Parathyroid adenoma (tissue), 2 donors: ENCODE measurements around the gene CCDC43.

Experiments used
- H2AFZ ChIP-seq: fragments of 300-600 bp; sonication (generic); one replicate; pipeline ENCODE4 v1.7.0; 2017; ENCODE audit warnings: antibody characterized with exemption, mild to moderate bottlenecking
- H3K27ac ChIP-seq: fragments of 300-600 bp; sonication (generic); one replicate; pipeline ENCODE4 v1.7.0; 2017
- H3K27me3 ChIP-seq: fragments of 300-600 bp; sonication (generic); one replicate; pipeline ENCODE4 v1.7.0; 2017; ENCODE audit warnings: low read length; ENCODE audit not compliant: control insufficient read depth, insufficient read depth
- H3K36me3 ChIP-seq: fragments of 300-600 bp; sonication (generic); one replicate; pipeline ENCODE4 v1.7.0; 2017; ENCODE audit warnings: low read length; ENCODE audit not compliant: control insufficient read depth, insufficient read depth
- H3K4me1 ChIP-seq: fragments of 300-600 bp; sonication (generic); one replicate; pipeline ENCODE4 v1.7.0; 2017; ENCODE audit warnings: control low read depth
- H3K4me2 ChIP-seq: fragments of 300-600 bp; sonication (generic); one replicate; pipeline ENCODE4 v1.7.0; 2017; ENCODE audit warnings: low read length
- H3K4me3 ChIP-seq: fragments of 300-600 bp; sonication (generic); one replicate; pipeline ENCODE4 v1.7.0; 2017; ENCODE audit warnings: low read depth, low read length
- H3K79me2 ChIP-seq: fragments of 300-600 bp; sonication (generic); one replicate; pipeline ENCODE4 v1.7.0; 2017; ENCODE audit warnings: control low read depth
- H3K9ac ChIP-seq: fragments of 300-600 bp; sonication (generic); one replicate; pipeline ENCODE4 v1.7.0; 2017; ENCODE audit warnings: mild to moderate bottlenecking
- H3K9me3 ChIP-seq: fragments of 300-600 bp; sonication (generic); one replicate; pipeline ENCODE4 v1.7.0; 2017; ENCODE audit warnings: low read length; ENCODE audit not compliant: control insufficient read depth
- TF ChIP-seq, protein P1 (sequence below): fragments of 300-600 bp; sonication (generic); IDR thresholded peaks from one replicate; pipeline ENCODE4 v1.7.0; 2017; ENCODE audit warnings: antibody characterized with exemption, mild to moderate bottlenecking
- donor health status: primary hyperparathyroidism.

Gene CCDC43

DNA sequence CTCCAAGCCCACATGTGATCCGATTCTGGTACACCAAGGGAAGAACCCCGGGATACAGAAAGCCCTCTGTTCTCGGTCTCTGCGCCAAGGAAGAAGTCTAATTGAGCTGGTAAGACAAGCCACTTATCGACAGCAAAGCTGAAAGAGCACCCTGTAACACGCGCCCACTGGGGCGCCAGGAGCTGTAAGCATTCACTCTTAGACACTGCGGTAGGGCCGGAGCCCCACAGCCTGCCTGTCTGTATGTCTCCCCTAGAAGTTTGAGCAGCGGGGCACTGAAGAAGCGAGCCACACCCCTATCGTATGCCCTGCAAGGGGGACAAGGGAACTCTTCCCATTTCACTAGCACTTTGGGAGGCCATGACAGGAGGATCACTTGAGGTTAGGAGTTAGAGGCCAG is 60.3 kb downstream of the CCDC43 start:
- Histone ChIP-seq H3K27ac (no peak overlapping the region), H3K4me3 (no peak overlapping the region), H3K79me2 (no peaks in the 10 kb centered on the region), H3K9me3 (no peaks in the 10 kb centered on the region), H3K27me3 (no peaks in the 10 kb centered on the region), H3K9ac (no peak overlapping the region), H3K4me1 (peaks cover 7% of the 10 kb centered on the region), H2AFZ (peak overlapping the region; percentile 96), H3K4me2 (peak overlapping the region; percentile 2), H3K36me3 (no peaks in the 10 kb centered on the region)
- TF ChIP-seq, protein P1, sequence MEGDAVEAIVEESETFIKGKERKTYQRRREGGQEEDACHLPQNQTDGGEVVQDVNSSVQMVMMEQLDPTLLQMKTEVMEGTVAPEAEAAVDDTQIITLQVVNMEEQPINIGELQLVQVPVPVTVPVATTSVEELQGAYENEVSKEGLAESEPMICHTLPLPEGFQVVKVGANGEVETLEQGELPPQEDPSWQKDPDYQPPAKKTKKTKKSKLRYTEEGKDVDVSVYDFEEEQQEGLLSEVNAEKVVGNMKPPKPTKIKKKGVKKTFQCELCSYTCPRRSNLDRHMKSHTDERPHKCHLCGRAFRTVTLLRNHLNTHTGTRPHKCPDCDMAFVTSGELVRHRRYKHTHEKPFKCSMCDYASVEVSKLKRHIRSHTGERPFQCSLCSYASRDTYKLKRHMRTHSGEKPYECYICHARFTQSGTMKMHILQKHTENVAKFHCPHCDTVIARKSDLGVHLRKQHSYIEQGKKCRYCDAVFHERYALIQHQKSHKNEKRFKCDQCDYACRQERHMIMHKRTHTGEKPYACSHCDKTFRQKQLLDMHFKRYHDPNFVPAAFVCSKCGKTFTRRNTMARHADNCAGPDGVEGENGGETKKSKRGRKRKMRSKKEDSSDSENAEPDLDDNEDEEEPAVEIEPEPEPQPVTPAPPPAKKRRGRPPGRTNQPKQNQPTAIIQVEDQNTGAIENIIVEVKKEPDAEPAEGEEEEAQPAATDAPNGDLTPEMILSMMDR: no peak

DNA sequence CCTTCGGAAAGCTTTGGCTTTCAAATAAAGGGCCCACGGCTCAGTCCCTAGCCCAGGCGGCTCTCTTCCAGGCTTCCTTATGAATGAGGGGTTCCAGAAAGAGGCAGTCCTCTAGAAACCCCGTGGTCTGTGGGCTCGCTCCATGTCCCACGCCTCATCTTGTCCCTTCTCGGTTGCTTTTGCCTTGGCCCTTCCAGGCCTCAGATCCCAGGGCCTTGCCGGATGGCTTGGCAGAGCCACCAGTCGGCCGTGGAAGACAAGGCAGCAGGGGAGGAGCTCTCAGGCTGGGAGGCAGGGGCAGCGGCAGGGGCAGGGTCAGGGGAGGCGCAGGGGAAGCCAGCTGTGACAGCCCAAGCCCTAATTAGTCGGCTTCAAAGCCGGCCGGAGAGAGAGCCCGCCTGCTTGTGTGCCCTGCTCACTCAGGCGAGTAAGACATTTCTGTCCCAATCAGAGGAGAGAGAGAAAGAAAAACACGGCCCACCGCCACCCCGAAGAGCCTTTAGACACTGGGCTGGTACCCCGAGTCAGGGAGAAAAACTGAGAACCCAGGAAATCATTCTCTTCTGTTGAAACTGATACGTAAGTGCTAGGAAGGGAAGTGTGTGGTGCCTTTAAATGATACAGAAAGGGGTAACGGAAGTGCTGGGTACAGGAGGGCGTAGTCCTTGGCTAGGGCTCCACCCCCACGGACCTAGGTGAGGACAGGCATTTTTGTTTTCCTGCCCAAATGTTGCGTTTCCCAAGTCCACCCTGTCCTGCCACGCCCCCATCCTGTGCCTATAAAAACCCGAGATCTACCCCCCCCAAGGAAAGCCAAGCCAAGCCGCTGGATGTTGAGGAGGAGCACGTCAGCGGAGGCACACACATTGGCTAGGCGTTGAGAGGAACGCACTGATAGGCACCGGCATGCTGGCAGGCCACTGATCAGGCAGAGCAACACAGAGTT is 61.1 kb downstream of the CCDC43 start:
- no peaks in the 10 kb centered on the region for H3K27me3 ChIP-seq
- H3K4me3 ChIP-seq: peak overlapping the region; percentile 46
- peak overlapping the region; percentile 52 for H3K4me2 ChIP-seq
- TF ChIP-seq, protein P1: no peak
- peak overlapping the region; percentile 42 for H3K9ac ChIP-seq
- H3K36me3 ChIP-seq: no peaks in the 10 kb centered on the region
- H3K9me3 ChIP-seq: no peaks in the 10 kb centered on the region
- peak overlapping the region; percentile 31 for H3K27ac ChIP-seq
- peak overlapping the region; percentile 96 for H2AFZ ChIP-seq
- H3K79me2 ChIP-seq: no peaks in the 10 kb centered on the region
- peaks cover 7% of the 10 kb centered on the region for H3K4me1 ChIP-seq

DNA sequence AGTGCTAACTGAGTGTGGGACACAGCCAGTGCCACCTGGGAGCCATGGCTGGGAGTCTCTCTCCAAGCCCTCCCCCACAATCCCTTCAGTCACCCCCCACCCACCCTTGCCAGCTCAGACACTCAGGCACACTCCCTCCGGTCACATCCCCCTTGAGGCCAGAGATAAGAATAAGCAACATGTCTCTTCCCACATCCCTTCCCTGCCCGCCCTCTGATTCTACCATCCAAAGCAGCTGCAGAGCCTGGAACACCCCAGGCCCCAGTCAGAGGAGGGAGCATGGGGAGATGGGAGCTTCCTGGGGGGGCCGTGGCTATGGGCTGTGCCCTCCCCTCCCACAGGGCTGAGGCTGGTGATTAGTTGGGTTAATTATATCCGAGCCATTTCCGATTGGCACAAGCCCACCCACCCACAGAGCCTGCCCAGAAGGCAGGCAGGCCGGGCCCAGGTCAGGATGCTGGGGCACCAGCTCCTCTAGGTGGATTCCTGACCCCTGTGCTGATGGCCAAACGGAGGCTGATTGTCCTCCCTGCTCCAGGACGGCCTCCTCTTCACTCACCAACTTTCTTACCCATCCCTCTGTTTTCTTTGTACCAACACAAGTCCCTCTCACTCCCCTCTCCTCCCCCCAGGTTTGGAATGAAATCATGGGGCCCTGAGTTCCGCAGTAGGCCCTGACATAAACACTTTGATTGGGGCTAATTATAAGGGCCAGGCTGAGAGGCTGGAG is 61.9 kb downstream of the CCDC43 start:
- no peak overlapping the region for H3K9ac ChIP-seq
- H3K4me3 ChIP-seq: no peak overlapping the region

More for the DNA sequence above, 61.9 kb downstream of the CCDC43 start:
- peak overlapping the region; percentile 52 for H3K4me2 ChIP-seq
- H3K4me1 ChIP-seq: peaks cover 7% of the 10 kb centered on the region
- peak overlapping the region; percentile 96 for H2AFZ ChIP-seq
- H3K27me3 ChIP-seq: no peaks in the 10 kb centered on the region
- H3K27ac ChIP-seq: no peak overlapping the region
- TF ChIP-seq, protein P1: no peak
- no peaks in the 10 kb centered on the region for H3K79me2 ChIP-seq
- H3K36me3 ChIP-seq: no peaks in the 10 kb centered on the region
- no peaks in the 10 kb centered on the region for H3K9me3 ChIP-seq
